GM19463 (cell line): ENCODE results near the gene RYR1.
"Not testable (repeated sequence)": the region's sequence is repeated elsewhere in the genome, so short reads cannot be mapped to it uniquely, and the experiment has no call there.

Experiments
- ATAC-seq: cut with Tn5 transposase; IDR thresholded peaks from one replicate; pipeline ENCODE4 v1.9.1; 2021; ENCODE audit warnings: mild to moderate bottlenecking, moderate library complexity; ENCODE audit not compliant: unreplicated experiment

The RYR1 gene

DNA sequence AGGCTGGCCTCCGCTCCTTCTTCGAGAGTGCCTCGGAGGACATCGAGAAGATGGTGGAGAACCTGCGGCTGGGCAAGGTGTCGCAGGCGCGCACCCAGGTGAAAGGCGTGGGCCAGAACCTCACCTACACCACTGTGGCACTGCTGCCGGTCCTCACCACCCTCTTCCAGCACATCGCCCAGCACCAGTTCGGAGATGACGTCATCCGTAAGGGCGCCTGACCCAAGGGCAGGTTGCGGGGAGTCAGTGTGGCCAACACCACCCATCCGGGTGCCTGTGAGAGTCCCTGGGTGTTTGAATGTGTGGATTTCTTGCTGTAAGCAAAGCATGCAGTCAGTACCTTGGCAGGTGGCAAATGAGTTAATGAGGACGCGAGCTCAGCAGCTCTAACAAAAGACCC, 78.8 kb downstream of the RYR1 start:
- ATAC-seq: no peak

GRCh38 chr19:38513156-38513555, 79.7 kb downstream of the RYR1 start:
- not testable (repeated sequence) for ATAC-seq

DNA sequence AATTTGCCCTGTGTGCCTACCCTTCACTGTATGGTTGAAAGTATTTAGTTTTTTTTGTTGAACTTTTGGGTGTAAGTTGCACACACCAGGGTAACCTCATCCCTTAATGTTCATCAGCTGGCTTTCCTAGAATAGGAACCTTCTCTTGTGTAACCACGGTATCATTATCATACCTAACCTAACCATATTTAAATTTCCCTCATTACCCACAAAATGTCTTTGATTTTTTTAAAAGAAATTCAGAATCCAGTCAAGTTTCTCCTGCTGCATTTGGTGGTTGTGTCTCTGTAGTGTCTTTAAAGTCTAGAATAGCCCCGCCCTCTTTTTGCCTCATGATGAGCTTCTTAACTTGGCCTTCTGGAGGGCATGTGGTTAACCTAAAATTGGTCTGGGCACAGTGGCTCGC, 80.3 kb downstream of the RYR1 start:
- no peak for ATAC-seq

DNA sequence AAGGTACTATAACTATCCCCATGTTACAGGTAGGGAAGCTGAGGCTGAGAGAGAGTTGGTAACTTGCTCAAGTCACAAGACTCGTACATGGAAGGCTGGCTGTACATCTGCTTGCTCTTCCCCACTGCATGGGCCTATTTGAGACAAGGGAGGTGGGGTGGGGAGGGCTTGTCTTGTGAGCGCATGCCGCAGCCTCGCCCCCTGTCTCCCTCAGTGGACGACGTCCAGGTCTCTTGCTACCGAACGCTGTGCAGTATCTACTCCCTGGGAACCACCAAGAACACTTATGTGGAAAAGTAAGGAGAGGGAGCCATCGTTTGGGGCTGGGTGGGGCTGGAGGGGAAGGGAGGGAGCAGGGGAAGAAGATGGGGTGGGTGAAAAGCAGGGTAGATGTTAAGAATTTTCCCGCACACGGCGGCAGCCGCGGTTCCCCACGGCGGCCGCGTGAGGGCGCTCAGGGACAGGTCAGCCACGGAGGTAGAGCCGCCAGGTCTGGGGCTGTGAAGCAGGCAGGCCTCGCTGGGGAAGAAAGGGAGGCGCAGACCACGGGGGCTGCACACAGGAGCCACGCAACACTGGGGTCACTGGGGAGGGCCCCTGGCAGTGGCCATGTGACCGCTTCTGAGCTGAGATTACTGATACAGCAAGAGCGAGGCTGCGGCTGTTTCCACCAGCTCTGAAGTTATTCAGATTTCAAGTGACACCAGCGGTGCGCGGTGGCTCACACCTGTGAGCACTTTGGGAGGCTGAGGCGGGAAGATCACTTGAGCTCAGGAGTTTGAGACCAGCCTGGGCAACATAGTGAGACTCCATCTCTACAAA, 81.5 kb downstream of the RYR1 start:
- ATAC-seq: no peak

DNA sequence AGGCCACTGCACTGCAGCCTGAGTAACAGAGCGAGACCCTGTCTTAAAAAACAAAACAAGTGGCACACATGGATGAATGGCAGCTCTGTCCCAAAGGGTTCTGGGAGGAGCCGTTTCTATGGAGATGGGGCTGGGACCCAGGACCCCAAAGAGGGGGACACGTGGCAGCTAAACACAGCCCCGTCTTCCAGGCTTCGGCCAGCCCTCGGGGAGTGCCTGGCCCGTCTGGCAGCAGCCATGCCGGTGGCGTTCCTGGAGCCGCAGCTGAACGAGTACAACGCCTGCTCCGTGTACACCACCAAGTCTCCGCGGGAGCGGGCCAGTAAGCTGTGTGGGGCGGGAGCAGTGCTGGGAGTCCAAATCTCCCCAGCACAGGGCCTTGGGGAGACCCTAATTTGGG, 82.4 kb downstream of the RYR1 start:
- ATAC-seq: no peak

DNA sequence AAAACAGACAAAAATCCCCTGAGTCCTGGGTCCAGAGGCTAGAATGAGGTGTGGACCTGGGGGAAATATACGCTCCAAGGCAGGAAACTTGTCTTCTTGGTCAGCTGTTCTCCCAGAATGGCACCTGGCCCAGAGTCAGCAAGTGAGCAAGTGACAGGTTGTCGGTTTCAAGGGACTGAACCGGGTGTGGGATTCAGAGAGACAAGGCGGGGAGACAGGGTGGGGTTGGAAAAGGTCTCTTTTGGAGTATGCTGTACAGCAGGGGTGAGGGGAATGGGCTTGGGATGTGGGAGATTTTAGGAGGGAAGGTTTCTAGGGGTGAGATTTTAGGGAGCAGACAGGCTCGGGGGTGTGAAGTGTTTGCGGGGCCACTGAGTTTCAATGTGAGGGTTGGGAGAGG, 83.3 kb downstream of the RYR1 start:
- no peak for ATAC-seq

DNA sequence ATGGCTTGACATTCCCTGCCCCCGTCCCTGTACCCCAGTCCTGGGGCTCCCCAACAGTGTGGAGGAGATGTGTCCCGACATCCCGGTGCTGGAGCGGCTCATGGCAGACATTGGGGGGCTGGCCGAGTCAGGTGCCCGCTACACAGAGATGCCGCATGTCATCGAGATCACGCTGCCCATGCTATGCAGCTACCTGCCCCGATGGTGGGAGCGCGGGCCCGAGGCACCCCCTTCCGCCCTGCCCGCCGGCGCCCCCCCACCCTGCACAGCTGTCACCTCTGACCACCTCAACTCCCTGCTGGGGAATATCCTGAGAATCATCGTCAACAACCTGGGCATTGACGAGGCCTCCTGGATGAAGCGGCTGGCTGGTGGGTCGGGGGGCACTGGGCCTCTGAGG, 83.8 kb downstream of the RYR1 start:
- ATAC-seq: no peak

DNA sequence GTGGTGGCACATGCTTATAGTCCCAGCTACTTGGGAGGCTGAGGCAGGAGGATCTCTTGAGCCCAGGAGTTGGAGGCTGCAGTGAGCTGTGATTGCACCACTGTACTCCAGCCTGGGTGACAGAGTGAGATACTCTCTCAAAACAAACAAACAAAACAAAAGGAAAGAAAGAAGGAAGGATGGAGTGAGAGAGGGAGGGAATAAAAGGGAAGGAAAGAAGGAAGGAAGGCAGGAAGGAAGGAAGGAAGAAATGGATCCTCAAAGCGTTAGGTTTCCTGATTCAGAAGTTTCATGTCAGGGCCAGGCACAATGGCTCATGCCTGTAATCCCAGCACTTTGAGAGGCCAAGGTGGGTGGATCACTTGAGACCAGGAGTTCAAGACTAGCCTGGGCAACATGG, 84.5 kb downstream of the RYR1 start:
- not testable (repeated sequence) for ATAC-seq

GRCh38 chr19:38519168-38519567, 85.7 kb downstream of the RYR1 start:
- no peak for ATAC-seq

DNA sequence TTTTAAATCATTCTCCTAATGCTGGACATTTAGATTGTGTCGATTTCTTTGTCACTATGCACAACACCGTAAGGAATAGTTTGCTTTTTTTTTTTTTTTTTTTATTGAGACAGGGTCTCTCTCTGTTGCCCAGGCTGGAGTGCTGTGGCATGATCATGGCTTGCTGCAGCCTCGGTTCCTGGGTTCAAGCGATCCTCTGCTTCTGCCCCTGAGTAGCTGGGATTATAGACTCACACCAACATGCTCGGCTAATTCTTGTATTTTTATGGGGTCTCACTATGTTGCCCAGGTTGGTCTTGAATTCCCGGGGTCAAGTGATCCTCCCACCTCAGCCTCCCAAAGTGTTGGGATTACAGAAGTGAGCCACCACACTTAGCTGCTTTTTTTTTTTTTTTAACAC, 86.5 kb downstream of the RYR1 start:
- ATAC-seq: no peak

GRCh38 chr19:38522915-38523314, 89.4 kb downstream of the RYR1 start:
- ATAC-seq: no peak

DNA sequence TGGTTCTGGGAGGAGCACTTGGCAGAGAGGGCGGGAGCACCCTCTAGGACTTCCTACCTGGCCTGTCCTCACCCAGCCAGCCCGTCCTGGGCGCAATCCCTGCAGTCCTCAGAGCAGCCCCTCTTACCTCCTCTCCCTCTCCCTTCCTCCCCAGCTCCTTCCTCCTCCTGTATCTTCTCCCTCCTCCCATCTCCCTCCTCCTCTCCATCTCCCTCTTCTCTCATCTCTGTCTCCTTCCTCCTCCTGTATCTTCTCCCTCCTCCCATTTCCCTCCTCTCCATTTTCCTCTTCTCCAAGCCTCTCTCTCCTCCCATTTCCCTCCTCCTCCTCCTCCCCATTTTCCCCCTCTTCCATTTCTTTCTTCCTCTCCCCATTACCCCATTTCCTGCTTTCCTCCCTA, 89.8 kb downstream of the RYR1 start:
- no peak for ATAC-seq

- no peak for ATAC-seq
Measured at GRCh38 chr19:38524369-38524768, 90.9 kb downstream of the RYR1 start.

- no peak for ATAC-seq
Measured at GRCh38 chr19:38524994-38525634, 91.6 kb downstream of the RYR1 start.

DNA sequence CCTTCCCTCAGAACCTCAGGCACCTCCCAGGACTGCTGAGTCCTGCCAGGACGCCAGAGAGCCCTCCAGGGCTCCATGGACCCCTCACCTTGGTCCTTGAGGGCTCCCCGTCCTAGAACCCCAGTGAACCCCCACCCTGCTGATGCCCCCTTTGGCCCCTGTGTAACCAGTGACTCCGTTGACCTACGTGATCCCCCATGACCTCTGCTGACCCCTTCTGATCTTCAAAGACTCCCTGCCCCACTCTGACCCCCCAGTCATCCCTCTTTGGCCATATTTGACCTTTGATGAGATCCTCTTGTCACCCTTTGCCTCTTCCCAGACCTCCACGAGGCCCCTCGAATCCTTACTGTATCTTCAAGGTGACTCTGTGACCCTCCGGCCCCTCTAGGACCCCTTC, 92.9 kb downstream of the RYR1 start:
- ATAC-seq: no peak

GRCh38 chr19:38527466-38528136, 94.1 kb downstream of the RYR1 start:
- no peak for ATAC-seq

GRCh38 chr19:38528213-38528755, 94.8 kb downstream of the RYR1 start:
- no peak for ATAC-seq

GRCh38 chr19:38528931-38529330, 95.4 kb downstream of the RYR1 start:
- ATAC-seq: no peak

GRCh38 chr19:38531515-38531914, 98.0 kb downstream of the RYR1 start:
- ATAC-seq: no peak

GRCh38 chr19:38532939-38533338, 99.4 kb downstream of the RYR1 start:
- no peak for ATAC-seq

GRCh38 chr19:38534574-38534973, 101.1 kb downstream of the RYR1 start:
- ATAC-seq: no peak

DNA sequence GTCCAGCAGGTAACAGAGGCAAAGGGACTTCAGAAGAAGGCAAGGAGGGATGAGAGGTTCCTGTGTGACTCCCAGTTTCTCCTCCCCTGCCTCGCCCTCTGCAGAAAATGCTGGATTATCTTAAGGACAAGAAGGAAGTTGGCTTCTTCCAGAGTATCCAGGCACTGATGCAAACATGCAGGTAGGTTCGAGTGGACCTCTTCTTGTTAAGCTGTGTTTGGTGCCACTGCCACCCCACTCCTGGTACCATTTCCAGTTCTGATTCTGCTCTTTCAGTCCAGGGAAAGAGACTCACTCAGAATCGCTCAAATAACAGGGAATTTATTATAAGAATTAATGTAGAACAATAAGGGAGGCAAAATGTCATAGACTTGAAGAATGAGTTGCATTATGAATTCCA, 101.7 kb downstream of the RYR1 start:
- ATAC-seq: no peak
